SHP77 treated with DMSO at 0.1 percent for 48 hours (cell line): Measurements from ENCODE around the gene PAK6.

Experiments
- DNase-seq: peaks from one replicate; lab custom pipeline; 2025; lab: John Stamatoyannopoulos, UW

Gene PAK6

DNA sequence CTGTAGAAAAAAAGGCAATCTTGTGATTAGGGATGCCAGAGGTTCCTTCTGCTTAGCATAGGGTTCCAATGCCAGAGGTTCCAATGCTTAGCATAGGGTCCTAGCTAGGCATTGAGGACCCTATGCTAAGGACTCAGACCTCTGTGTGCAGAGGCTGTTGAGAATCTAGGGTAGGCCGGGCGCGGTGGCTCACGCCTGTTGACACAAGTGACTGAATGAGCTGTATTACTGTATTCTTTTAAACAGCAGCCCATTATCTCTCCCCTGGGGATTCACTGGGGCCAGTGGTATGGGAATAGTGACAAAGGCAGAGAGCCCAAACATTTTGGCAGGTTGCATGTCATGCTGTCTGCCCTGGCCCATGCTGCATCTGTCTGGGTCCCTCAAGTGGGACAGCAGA is 16.2 kb downstream of the PAK6 start:
- DNase-seq: no peak

DNA sequence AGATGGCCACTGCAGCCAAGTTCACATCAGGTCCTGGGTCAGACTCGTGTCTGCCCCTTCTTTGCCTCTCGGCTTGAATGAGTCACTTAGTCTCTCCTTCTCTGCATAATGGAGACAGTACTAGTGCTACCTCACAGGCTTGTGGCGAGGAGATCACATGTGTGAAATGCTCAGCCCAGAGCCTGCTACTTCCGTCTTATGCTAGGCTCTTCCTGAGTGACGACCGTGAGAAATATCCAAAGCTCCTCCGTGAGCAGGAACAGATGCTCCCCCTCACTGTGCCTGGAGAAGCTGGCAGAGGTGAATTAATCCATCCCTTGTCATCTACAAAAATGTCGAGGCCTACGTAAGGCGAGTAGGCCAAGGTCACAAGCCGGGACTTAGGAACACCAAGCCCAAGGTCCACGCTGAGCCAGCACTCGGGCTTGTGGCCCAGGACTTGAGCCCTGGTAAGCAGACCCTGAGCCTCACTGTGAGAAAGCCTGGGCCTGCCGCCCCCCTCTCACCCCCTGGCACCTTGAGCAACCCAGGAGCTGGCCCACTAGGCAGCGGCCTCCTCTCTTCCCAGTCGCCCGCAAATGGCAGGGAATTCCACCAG is 17.9 kb downstream of the PAK6 start:
- no peak for DNase-seq

DNA sequence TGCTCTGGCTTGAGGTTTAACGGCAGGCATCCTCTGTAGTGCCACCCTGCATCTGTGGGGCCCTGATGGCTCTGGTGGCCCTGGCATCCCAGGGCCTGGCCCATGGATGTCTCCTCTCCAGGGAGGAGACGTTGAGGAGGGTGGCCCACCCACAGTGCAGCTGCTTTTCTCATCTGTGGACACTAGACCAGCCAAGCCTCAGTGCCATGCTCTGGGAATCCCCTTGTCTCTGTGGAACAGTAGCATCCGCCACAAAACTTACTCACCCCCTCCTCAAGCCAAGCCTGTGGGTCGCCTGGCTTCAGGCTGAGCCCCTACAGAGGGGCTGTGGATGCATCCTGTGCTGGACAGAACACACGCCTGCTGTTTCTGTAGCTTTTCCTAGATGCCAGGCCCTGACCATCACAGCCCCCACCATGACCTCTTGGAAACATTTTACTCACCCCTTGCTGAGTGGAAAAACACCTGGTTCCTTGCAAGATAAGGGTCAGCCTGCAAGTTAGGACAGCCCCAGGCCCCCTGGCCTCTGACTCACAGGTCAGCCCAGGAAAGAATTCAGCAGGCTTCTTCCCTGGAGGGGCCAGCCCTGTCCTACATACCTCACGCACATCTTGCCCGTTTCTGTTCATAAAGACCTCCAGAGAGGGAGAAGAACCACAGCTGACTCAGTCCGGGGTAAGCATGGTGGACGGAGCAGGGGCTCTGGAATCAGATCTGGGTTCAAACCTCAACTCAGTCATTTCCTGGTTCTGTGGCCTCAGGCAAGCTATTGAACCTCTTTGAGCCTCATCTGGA is 19.0 kb downstream of the PAK6 start:
- DNase-seq: no peak

DNA sequence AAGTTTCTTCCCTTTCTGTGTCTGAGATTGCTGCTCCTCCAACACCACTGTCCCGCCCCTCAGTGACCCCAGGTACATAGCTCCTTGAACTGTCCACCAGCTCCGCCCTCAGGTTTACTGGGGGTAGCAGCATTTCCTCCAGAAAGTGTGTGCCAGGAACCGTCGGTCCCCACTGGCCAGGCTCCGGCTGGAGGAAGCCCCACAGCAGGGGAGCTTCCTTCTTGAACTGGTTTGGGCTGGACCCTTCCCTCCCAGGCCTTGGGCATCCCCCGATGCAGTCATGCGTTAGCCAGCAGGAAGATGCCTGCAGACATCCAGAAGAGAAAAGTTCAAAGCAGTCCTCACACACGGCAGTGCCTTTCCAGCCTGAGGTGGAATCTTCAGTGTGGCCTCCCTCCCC is 19.7 kb downstream of the PAK6 start:
- DNase-seq: no peak

GRCh38 chr15:40259021-40259420 is 20.2 kb downstream of the PAK6 start:
- no peak for DNase-seq

DNA sequence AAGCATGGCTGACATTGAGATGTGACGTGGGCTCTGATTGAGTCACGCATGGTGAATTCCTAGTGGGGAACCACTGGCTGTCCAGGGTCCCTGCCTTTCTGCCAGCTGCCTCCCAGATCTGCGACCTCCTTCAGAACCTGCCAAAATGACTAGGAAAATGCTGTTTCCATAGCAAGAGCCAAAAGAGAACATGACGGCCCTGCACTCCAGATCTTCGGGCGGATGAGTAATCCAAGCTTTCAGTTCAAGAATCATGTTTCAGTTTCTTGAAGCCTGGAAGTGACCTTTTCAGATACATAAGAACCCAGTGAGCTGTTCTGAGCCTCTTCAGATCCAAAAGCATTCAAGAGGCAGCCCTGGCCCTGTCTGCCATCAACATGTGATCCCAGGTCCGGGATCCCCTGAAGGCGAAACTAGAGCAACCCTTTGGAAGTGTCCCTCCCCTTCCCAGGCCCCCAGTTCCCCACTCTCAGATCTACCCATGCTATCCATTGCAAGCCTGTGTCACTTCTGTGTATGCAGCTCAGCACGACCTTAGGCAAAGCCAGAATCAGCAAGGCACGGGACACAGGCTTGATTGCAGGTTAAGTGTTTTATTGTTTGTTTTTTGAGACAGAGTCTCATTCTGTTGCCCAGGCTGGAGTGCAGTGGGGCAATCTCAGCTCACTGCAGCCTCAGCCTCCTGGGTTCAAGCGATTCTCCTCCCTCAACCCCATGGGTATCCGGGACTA is 24.3 kb downstream of the PAK6 start:
- no peak for DNase-seq

DNA sequence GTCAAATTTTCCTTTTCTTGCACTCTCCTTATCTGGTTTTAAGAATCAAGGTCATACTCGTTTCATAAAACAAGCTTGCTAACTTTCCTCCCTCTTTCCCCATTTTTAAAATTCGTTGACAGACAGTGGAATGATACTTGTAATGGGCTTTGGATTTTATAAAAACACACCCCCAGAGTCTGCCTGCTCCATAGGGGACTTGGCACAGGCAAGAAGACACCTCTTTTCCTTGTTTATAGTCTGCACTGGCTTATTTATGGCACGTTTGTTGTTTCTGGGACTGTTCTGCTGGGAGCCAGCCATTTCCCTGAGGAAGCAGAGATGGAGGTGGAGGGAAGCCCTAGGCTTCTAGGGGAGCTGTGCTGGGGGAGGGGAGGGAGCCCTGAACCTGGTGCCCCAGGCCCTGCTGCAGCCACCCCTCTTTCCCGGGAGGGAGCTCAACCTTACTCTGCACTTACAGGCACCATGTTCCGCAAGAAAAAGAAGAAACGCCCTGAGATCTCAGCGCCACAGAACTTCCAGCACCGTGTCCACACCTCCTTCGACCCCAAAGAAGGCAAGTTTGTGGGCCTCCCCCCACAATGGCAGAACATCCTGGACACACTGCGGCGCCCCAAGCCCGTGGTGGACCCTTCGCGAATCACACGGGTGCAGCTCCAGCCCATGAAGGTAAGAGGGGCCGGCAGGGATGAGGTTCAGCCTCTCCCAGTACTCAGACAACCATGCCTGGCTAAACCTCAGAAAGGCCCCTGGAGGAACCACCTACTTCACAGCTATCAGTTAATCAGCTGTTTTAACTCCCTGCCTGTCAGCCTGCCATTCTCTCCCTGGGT is 25.7 kb downstream of the PAK6 start:
- DNase-seq: no peak

DNA sequence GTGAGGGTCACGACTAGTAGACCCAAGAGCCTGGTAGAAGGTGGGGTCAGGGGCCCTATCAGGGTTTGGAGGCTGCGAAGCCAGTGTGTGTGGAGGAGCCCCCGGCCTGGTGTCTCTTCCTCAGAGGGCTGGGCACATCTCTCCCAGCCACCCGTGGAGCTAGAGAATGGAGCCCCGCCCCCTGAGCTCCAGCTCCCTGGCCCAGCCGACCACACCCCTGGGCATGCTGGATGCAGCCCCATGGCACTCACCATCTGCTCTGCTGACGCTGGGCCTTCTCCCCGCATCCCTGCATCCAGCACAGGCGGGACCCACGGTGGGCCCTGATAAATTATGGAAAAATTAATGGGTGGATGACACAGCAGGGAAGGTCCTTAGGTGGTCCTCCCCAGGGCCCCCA is 26.5 kb downstream of the PAK6 start:
- DNase-seq: no peak

DNA sequence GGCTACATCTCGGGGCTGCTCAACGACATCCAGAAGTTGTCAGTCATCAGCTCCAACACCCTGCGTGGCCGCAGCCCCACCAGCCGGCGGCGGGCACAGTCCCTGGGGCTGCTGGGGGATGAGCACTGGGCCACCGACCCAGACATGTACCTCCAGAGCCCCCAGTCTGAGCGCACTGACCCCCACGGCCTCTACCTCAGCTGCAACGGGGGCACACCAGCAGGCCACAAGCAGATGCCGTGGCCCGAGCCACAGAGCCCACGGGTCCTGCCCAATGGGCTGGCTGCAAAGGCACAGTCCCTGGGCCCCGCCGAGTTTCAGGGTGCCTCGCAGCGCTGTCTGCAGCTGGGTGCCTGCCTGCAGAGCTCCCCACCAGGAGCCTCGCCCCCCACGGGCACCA is 27.0 kb downstream of the PAK6 start:
- DNase-seq: no peak

DNA sequence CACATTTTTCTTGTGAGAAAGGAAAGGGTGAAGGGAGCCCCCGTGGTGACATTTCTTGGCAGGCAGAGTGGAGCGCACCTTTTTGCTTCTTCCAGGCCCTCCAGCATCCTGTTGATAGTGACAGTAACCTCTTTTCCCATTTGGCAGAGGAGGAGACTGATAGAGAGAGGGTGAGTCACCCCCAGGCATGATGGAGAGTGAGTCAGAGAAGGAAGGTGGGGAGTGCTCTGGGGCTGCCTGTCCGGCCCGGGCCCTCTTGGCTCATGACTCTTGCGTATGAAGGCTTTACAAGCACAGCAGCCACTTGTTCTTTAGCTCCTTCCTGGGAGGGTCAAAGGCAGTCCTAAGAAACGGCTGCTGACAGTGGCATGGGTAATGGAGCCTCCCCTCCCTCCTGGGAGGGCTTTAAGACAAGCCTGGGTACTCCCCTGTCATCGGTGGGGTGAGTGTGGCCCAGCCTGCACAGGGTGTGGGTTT is 28.0 kb downstream of the PAK6 start:
- DNase-seq: no peak

GRCh38 chr15:40267670-40268069 is 28.8 kb downstream of the PAK6 start:
- no peak for DNase-seq

- no peak for DNase-seq
These were observed 30.7 kb downstream of the PAK6 start for GRCh38 chr15:40269604-40270003.

DNA sequence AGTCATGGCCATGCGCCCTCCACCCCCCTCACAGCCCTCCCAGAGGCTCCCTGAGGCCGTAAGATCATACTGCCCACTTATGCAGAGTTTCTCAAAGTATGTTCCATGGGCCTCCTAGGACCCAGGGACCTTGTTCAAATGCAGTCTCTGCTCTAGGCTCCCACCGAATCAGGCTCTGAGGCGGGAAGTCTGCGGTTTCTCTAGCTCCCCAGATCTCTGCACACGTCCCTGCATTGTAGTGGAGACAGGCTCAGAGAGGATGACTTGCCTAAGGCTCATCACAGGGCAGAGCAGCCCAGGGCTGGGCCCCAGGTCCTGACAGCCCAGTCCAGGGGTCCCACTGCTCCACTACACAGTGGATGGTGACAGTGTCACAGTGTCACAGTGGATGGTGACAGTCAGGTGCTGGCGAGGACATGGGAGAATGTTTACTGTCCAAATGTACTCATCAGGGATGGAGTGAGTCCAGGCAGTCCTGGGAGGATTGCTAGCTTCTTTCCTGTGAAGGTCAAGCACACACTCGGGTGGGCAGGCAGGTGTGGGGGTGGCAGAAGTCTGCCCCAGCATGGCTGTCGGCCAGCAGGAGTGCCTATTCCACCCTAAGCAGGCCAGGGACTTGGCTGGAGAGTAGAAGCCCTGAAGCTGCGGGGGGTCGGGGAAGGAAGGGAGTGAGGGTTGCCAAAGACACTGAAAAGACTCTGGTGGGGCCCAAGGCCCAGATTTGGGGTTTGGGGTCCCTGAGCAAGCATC is 31.6 kb downstream of the PAK6 start:
- no peak for DNase-seq

- DNase-seq: no peak
These were observed 33.0 kb downstream of the PAK6 start for GRCh38 chr15:40271685-40272484.

DNA sequence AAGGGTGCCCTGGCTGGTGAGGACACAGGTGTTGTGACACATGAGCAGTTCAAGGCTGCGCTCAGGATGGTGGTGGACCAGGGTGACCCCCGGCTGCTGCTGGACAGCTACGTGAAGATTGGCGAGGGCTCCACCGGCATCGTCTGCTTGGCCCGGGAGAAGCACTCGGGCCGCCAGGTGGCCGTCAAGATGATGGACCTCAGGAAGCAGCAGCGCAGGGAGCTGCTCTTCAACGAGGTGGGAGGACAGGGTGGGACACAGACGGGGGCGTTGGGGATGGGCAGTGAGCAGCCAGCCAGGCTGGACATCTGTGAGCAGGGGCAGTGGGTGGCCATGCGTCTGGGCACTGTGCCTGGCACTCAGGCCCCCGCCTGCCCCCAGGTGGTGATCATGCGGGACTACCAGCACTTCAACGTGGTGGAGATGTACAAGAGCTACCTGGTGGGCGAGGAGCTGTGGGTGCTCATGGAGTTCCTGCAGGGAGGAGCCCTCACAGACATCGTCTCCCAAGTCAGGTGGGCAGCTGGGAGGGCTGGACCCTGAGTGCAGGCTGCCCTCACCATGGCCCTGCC is 33.7 kb downstream of the PAK6 start:
- no peak for DNase-seq

DNA sequence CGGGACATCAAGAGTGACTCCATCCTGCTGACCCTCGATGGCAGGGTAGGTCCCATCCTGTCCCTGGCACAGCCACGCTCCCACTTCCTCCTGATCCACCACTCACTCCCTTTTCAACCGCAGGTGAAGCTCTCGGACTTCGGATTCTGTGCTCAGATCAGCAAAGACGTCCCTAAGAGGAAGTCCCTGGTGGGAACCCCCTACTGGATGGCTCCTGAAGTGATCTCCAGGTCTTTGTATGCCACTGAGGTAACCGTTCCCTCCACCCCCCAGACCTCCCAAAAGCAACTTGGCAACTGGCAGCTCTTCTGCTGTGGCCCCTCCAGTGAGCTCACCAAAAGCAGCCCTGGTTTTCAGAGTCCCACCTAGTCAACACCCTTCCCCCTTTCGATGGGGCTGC is 34.6 kb downstream of the PAK6 start:
- DNase-seq: no peak

- peak; percentile 39 for DNase-seq
These were observed 35.7 kb downstream of the PAK6 start for GRCh38 chr15:40274350-40275274.

- DNase-seq: no peak
These were observed 36.7 kb downstream of the PAK6 start for GRCh38 chr15:40275523-40275922.

GRCh38 chr15:40275954-40276353 is 37.1 kb downstream of the PAK6 start:
- DNase-seq: no peak
